22Rv1 (cell line): ENCODE measurements around the gene COL11A2.

ENCODE experiments used
- H3K27ac ChIP-seq: fragments of 450-650 bp; 2 replicates; pipeline ENCODE4 v1.5.1; 2017
- ZFX ChIP-seq: fragments of 450-650 bp; IDR thresholded peaks from 2 replicates; pipeline ENCODE4 v1.6.1; 2017; ENCODE audit warnings: antibody characterized with exemption, borderline replicate concordance
- TF ChIP-seq, protein P1 (sequence below): fragments of 450-650 bp; IDR thresholded peaks from 2 replicates; pipeline ENCODE4 v1.5.1; 2017; ENCODE audit warnings: mild to moderate bottlenecking

Gene COL11A2

GRCh38 chr6:33117811-33118277, 74.4 kb downstream of the COL11A2 start:
- TF ChIP-seq ZFX: no peak
- TF ChIP-seq, protein P1, sequence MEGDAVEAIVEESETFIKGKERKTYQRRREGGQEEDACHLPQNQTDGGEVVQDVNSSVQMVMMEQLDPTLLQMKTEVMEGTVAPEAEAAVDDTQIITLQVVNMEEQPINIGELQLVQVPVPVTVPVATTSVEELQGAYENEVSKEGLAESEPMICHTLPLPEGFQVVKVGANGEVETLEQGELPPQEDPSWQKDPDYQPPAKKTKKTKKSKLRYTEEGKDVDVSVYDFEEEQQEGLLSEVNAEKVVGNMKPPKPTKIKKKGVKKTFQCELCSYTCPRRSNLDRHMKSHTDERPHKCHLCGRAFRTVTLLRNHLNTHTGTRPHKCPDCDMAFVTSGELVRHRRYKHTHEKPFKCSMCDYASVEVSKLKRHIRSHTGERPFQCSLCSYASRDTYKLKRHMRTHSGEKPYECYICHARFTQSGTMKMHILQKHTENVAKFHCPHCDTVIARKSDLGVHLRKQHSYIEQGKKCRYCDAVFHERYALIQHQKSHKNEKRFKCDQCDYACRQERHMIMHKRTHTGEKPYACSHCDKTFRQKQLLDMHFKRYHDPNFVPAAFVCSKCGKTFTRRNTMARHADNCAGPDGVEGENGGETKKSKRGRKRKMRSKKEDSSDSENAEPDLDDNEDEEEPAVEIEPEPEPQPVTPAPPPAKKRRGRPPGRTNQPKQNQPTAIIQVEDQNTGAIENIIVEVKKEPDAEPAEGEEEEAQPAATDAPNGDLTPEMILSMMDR: no peak
- H3K27ac ChIP-seq: no peak overlapping the region

DNA sequence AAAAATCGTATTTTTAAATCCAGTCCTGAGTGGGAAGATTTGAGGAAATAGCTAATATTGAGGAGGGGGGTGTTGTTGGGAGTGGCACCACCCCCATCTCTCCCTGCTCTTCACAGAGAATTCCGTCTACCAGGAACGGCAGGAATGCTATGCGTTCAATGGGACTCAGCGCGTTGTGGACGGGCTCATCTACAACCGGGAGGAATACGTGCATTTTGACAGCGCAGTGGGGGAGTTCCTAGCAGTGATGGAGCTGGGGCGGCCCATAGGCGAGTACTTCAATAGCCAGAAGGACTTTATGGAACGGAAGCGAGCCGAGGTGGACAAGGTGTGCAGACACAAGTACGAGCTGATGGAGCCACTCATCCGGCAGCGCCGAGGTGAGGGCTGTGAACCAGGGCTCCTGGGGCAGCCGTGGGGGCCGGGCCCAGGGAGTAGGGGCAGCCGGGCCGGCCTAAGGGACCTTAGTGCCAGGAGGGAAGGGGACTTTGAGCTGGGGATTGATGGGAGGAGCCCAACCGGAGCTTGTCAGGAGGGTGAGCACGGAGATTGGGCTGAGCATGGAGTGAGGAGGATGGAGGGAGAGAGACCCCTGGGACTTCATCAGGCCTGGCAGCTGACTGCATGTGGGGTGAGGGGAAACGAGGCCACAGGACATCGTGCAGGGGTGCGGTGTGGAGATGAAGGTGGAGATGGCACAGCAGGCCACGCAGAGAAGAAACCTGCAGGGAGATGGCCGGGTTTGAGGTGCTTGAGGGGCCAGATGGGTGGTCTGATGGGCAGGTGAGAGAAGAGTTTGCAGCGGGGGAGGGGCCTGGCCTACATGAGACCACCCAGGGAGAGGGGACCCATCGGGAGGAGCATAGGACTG, 75.2 kb downstream of the COL11A2 start:
- H3K27ac ChIP-seq: no peak overlapping the region
- no peak for TF ChIP-seq ZFX
- TF ChIP-seq, protein P1: no peak

- no peak for TF ChIP-seq ZFX
- TF ChIP-seq, protein P1: no peak
- H3K27ac ChIP-seq: no peak overlapping the region
Observed at GRCh38 chr6:33116417-33116816, 75.8 kb downstream of the COL11A2 start.

GRCh38 chr6:33114406-33114805, 77.9 kb downstream of the COL11A2 start:
- no peak overlapping the region for H3K27ac ChIP-seq
- TF ChIP-seq ZFX: no peak
- TF ChIP-seq, protein P1: no peak

DNA sequence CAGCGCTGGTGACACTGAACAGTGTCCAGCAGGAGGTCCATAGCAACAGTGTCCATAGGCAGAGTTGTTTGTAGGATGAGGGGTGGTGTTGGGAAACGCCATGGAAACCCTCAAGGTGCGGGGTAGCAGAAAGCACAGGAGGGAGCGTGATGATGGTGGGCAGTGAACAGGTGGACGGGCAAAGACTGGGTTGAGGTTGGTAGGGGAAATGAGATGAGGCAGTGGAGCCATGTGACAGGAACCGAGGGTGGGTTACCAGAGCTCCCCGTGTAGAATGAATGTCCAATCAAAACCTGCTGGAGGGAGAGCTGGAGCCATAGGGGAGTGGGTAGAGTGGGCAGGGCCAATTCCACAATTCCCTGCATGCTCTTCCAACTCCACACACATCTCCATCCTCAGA, 78.5 kb downstream of the COL11A2 start:
- H3K27ac ChIP-seq: no peak overlapping the region
- no peak for TF ChIP-seq ZFX
- TF ChIP-seq, protein P1: no peak
